Fibroblast of lung (primary cell): ENCODE results near the gene TAS2R13.

Experiments used
- EZH2 ChIP-seq: IDR thresholded peaks from 2 replicates; pipeline ENCODE4 v1.5.1; 2012; ENCODE audit warnings: low read length, control low read depth, mild to moderate bottlenecking; ENCODE audit errors: missing control alignments
- TF ChIP-seq, protein P1 (sequence below), 2 donors: IDR thresholded peaks in 1 of 2; conservative IDR thresholded peaks in 1 of 2; 1 replicate in 1 of 2; 2 replicates in 1 of 2; pipeline ENCODE4 v1.5.1; 2011 to 2012; ENCODE audit warnings: low read length in 2 of 2, control low read depth in 1 of 2, inconsistent platforms in 1 of 2, low read depth in 1 of 2, mild to moderate bottlenecking in 1 of 2

DNA sequence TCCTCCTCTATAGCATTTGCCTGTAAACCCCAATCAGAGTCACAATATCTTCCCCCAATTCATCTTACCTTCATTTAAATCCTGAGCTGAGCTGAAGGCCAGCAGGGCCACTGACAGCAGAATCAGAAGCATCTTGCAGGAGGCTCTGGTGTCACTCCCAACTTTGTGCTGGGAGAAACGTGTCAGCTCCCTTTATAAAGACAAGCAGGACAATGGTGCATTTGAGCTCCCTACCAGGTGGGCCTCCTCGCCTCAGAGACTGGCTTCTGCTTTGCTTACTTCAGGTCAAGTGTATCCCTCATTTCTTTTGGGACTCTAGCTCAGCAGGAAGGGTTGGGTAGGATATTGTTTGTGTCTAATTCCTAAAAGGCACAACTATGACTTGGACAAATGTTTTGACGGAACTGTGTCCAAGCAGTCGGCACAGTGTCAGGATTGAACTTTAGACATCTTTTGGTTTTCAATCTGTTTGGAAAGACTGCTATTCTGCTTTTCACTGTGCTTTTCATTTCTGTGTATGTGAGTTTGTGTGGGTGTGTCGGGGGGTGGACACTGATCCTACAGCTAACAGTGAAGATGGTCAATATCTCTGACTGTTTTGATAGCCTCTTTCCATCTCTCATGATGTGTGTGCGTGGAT, 25.2 kb downstream of the TAS2R13 start, which contains the start of gene PRH1:
- TF ChIP-seq EZH2: no peak
- TF ChIP-seq, protein P1, sequence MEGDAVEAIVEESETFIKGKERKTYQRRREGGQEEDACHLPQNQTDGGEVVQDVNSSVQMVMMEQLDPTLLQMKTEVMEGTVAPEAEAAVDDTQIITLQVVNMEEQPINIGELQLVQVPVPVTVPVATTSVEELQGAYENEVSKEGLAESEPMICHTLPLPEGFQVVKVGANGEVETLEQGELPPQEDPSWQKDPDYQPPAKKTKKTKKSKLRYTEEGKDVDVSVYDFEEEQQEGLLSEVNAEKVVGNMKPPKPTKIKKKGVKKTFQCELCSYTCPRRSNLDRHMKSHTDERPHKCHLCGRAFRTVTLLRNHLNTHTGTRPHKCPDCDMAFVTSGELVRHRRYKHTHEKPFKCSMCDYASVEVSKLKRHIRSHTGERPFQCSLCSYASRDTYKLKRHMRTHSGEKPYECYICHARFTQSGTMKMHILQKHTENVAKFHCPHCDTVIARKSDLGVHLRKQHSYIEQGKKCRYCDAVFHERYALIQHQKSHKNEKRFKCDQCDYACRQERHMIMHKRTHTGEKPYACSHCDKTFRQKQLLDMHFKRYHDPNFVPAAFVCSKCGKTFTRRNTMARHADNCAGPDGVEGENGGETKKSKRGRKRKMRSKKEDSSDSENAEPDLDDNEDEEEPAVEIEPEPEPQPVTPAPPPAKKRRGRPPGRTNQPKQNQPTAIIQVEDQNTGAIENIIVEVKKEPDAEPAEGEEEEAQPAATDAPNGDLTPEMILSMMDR (conservative IDR thresholded peaks at IDR 0.05 in 1 of 2, IDR thresholded peaks at IDR 0.05 in 1 of 2; ENCODE audit: low read depth in 1 of 2, low read length in 2 of 2): no peak
